ENCODE results near the gene OR4F15. TPM values are rescaled to one million over a fixed set of nuclear protein-coding genes. Genes with fewer than 3 reads are reported as not detected.
"Not testable (repeated sequence)": the region's sequence is repeated elsewhere in the genome, so short reads cannot be mapped to it uniquely, and the experiment has no call there.

Gene OR4F15
- total RNA-seq: not detected
- long read RNA-seq: 0 reads

- no peak for DNase-seq (ENCODE audit: low spot score)
These were observed at the start of gene OR4F15 for GRCh38 chr15:101811902-101812301. Gene OR4F15, plus strand, starts transcription at chr15:101812202. Its CDS starts 5,985 bp downstream, at chr15:101818187.

GRCh38 chr15:101764669-101765339 is 47.2 kb upstream of the OR4F15 start:
- DNase-seq (ENCODE audit: low spot score): peak; percentile 88

- peak; percentile 39 for DNase-seq (ENCODE audit: low spot score)
These were observed 46.7 kb upstream of the OR4F15 start for GRCh38 chr15:101765340-101765671.

- DNase-seq (ENCODE audit: low spot score): peak; percentile 76
These were observed 46.1 kb upstream of the OR4F15 start for GRCh38 chr15:101765772-101766456.

GRCh38 chr15:101767083-101767640 is 44.8 kb upstream of the OR4F15 start:
- peak; percentile 84 for DNase-seq (ENCODE audit: low spot score)

GRCh38 chr15:101772921-101773320 is 39.1 kb upstream of the OR4F15 start:
- no peak for DNase-seq (ENCODE audit: low spot score)

GRCh38 chr15:101773496-101774100 is 38.4 kb upstream of the OR4F15 start:
- no peak for DNase-seq (ENCODE audit: low spot score)

GRCh38 chr15:101775136-101775535 is 36.9 kb upstream of the OR4F15 start:
- DNase-seq (ENCODE audit: low spot score): no peak

GRCh38 chr15:101778576-101778975 is 33.4 kb upstream of the OR4F15 start:
- not testable (repeated sequence) for DNase-seq (ENCODE audit: low spot score)

GRCh38 chr15:101780225-101780624 is 31.8 kb upstream of the OR4F15 start:
- not testable (repeated sequence) for DNase-seq (ENCODE audit: low spot score)

- no peak for DNase-seq (ENCODE audit: low spot score)
These were observed 30.1 kb upstream of the OR4F15 start for GRCh38 chr15:101781928-101782327.

GRCh38 chr15:101784644-101785043 is 27.4 kb upstream of the OR4F15 start:
- no peak for DNase-seq (ENCODE audit: low spot score)

GRCh38 chr15:101786422-101786821 is 25.6 kb upstream of the OR4F15 start:
- DNase-seq (ENCODE audit: low spot score): not testable (repeated sequence)

- not testable (repeated sequence) for DNase-seq (ENCODE audit: low spot score)
These were observed 24.0 kb upstream of the OR4F15 start for GRCh38 chr15:101788001-101788400.

- DNase-seq (ENCODE audit: low spot score): not testable (repeated sequence)
These were observed 23.3 kb upstream of the OR4F15 start for GRCh38 chr15:101788503-101789269.

- not testable (repeated sequence) for DNase-seq (ENCODE audit: low spot score)
These were observed 21.3 kb upstream of the OR4F15 start for GRCh38 chr15:101790748-101791147.

- DNase-seq (ENCODE audit: low spot score): not testable (repeated sequence)
These were observed 18.0 kb upstream of the OR4F15 start for GRCh38 chr15:101793981-101794380.

GRCh38 chr15:101795455-101795854 is 16.5 kb upstream of the OR4F15 start:
- DNase-seq (ENCODE audit: low spot score): no peak

GRCh38 chr15:101799665-101800064 is 12.3 kb upstream of the OR4F15 start:
- DNase-seq (ENCODE audit: low spot score): no peak

- no peak for DNase-seq (ENCODE audit: low spot score)
These were observed 11.0 kb upstream of the OR4F15 start for GRCh38 chr15:101801048-101801447.

- no peak for DNase-seq (ENCODE audit: low spot score)
These were observed 8.8 kb upstream of the OR4F15 start, which contains the start of gene OR4F6 for GRCh38 chr15:101803209-101803608. Gene OR4F6, plus strand, starts transcription at chr15:101803509. Its CDS starts 2,211 bp downstream, at chr15:101805720.
